ENCODE results near the gene BPTF. TPM values are rescaled to one million over a fixed set of nuclear protein-coding genes. Genes with fewer than 3 reads are reported as not detected.

Gene BPTF, protein sequence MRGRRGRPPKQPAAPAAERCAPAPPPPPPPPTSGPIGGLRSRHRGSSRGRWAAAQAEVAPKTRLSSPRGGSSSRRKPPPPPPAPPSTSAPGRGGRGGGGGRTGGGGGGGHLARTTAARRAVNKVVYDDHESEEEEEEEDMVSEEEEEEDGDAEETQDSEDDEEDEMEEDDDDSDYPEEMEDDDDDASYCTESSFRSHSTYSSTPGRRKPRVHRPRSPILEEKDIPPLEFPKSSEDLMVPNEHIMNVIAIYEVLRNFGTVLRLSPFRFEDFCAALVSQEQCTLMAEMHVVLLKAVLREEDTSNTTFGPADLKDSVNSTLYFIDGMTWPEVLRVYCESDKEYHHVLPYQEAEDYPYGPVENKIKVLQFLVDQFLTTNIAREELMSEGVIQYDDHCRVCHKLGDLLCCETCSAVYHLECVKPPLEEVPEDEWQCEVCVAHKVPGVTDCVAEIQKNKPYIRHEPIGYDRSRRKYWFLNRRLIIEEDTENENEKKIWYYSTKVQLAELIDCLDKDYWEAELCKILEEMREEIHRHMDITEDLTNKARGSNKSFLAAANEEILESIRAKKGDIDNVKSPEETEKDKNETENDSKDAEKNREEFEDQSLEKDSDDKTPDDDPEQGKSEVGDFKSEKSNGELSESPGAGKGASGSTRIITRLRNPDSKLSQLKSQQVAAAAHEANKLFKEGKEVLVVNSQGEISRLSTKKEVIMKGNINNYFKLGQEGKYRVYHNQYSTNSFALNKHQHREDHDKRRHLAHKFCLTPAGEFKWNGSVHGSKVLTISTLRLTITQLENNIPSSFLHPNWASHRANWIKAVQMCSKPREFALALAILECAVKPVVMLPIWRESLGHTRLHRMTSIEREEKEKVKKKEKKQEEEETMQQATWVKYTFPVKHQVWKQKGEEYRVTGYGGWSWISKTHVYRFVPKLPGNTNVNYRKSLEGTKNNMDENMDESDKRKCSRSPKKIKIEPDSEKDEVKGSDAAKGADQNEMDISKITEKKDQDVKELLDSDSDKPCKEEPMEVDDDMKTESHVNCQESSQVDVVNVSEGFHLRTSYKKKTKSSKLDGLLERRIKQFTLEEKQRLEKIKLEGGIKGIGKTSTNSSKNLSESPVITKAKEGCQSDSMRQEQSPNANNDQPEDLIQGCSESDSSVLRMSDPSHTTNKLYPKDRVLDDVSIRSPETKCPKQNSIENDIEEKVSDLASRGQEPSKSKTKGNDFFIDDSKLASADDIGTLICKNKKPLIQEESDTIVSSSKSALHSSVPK (N-terminal part only)
- total RNA-seq, result 25.4 and 31.5 TPM in 2 replicates

DNA sequence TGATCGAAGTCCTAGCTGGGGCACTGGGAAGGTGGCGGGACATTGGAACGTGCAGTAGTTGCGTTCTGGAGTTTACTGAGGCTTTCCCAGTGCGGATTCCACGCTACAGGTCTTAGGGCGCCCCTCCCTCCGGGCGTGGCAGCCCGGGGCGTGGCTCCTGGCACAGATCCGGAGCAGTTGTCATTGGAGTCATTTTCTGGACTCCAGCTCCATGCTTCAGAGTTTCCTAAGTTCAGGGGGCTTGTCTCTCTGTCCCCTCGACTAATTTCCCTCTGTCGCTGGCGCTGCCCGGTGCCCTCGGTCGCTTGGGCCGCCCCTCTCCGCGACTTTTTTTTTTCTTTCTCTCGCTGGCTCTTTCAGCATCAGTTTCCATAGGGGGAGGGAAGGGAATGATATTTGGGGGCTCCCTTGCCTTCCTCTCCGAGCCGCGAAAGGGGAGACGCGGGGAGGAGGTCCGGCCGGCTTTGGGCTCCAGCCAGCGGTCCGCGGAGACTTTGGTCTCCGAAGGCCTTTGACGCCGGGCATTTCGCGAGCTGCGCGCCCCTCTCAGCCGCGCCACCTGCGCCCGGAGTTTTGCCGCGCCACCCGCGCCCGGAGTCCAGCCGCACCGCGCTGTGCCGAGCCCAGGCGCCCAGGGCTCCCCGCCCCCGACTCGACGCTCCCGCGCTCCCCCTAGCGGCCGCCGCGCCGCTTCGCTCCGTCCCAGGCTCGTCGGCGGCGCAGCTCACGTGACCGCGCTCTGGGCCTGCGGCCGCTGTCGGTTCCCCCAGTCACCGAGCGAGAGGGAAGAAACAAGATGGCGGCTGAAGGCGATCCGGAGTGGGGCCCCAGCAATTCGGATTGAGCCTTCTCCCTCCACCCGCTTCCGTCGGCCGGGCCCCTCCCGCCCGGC lies at the start of gene BPTF:
Gene BPTF, plus strand, starts transcription at position 769 of the 892 bp plus-strand sequence. CDS start 222 bp downstream, outside the sequence.

DNA sequence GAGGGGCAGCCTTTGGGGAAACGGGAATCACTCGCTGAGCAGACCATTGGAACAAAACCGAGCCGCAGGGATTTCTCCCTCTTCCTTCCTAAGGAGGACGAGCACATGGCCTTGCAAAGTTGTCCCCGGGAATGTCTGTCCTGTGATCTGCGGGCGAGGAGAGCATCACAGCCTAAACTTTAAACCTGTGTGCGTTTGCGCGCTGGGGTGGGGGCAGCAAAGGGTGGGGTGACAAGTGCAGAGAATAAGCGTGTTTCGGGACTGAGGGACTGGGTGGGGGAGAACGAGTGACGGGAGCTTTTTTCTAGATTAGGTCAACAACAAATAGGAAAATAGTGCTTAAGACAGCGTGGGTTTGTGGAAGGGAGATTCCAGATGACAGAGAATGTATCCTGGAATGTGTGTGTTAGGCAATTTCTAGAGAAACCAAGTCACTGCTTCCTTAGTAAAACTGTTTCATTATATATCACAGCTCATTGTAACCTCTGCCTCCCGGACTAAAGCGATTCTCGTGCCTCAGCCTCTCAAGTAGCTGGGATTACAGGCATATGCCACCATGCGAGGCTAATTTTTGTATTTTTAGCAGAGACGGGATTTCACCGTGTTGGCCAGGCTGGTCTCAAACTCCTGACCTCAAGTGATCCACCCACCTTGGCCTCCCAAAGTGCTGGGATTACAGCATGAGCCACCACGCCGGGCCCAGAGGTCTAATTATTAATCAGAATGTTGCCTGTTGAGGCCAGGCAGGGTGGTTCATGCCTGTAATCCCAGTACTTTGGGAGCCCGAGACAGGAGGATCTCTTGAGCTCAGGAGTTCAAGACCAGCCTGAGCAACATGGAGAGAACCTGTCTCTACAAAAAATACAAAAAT lies 171.2 kb downstream of the BPTF start, which contains the start of gene C17orf58:
Gene C17orf58, minus strand, starts transcription at position 169 of the 871 bp plus-strand sequence. CDS start 271 bp downstream, outside the sequence.

Other genes starting within 250 kb of the BPTF start
- 16.7 and 17.5 TPM in 2 replicates for gene NOL11, start 107.6 kb upstream of the BPTF start, total RNA-seq
- 8.0 and 15.3 TPM in 2 replicates for gene C17orf58, start 171.0 kb downstream of the BPTF start, total RNA-seq
- gene KPNA2, start 210.2 kb downstream of the BPTF start, total RNA-seq, result 26.1 and 31.8 TPM in 2 replicates

Data from cardiac ventricle fibroblast (primary cell).